Measurements from ENCODE around the gene PCDH10. TPM values are rescaled to one million over a fixed set of nuclear protein-coding genes. Genes with fewer than 3 reads are reported as not detected.
A peak's percentile ranks its signal among the peaks of the same experiment; 100 is the strongest.

The PCDH10 gene
- total RNA-seq, 1 experiment from 2014 or later: 2.5 TPM

DNA sequence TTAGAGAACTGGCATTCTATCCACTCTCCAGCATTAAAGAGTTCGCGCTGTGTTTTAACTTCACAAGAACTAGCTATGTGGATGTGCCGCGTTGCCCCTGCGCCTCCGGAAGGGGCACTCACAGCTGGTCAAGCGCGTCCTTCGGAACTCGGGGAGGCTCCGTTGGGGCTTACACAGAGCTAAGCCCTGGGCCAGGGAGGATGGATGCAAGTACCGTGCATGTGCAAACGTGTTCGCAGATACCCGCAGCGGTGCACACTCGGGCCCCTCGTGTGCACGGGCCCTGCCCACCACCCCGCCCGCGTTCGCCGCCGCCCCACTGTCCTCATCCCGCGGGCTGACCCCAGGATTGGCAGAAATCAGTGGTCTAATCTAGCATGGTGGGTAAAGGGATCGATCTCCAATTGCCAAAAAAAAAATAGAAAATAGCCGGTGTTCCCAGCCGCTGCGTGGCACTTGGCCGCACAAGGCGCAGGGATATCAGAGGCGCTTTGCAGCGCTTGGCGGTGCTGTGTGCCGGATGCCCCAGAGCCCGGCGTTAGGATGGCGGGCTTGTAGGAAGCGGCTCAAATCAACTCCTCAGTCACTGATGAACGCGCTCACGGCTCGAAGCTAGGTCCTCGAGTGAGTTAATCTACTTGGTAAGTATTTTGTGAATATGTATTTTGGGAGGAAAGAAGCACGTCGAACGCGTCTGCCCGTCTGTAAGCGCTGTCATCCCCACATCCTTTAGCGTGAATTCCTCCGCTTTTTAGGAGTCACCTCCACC, 989 bp upstream of the PCDH10 start:
- in situ Hi-C loops (cut with HindIII; ENCODE audit: low pct_unique_long_range_greater_than_20kb, low sequenced_read_pairs): no loop called here

DNA sequence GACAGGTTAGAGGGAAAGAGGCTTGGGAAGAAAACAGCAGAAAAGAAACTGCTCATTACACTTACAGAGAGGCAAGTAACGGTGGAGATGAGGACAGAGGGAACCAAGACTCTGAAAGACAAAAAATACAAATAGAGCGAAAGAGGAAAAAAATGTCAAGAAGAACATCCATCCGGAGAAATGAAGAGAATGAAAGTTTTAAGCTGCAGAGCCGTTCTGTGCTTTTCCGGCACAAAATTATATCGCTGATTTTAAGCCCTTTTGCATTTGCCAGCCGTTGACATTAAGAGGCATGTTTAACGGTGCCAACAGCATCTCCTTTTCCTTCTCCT, 236 bp downstream of the PCDH10 start:
- in situ Hi-C loops (cut with HindIII; ENCODE audit: low pct_unique_long_range_greater_than_20kb, low sequenced_read_pairs): no loop called here
- no peak for DNase-seq (ENCODE audit: low read depth)

More for the DNA sequence above, 989 bp upstream of the PCDH10 start:
- peak; percentile 50 for DNase-seq (ENCODE audit: low read depth)

DNA sequence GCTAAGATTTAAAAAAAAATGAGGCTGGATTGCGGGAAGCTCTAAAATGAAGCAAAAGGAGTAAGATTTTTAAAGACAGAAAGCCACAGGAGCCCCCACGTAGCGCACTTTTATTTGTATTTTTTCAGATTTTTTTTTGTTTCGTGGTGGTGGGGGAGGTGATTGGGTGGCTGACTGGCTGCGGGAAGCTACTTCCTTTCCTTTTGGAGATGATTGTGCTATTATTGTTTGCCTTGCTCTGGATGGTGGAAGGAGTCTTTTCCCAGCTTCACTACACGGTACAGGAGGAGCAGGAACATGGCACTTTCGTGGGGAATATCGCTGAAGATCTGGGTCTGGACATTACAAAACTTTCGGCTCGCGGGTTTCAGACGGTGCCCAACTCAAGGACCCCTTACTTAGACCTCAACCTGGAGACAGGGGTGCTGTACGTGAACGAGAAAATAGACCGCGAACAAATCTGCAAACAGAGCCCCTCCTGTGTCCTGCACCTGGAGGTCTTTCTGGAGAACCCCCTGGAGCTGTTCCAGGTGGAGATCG, 908 bp downstream of the PCDH10 start:
- in situ Hi-C loops (cut with HindIII; ENCODE audit: low pct_unique_long_range_greater_than_20kb, low sequenced_read_pairs): no loop called here
- DNase-seq (ENCODE audit: low read depth): peak; percentile 27

DNA sequence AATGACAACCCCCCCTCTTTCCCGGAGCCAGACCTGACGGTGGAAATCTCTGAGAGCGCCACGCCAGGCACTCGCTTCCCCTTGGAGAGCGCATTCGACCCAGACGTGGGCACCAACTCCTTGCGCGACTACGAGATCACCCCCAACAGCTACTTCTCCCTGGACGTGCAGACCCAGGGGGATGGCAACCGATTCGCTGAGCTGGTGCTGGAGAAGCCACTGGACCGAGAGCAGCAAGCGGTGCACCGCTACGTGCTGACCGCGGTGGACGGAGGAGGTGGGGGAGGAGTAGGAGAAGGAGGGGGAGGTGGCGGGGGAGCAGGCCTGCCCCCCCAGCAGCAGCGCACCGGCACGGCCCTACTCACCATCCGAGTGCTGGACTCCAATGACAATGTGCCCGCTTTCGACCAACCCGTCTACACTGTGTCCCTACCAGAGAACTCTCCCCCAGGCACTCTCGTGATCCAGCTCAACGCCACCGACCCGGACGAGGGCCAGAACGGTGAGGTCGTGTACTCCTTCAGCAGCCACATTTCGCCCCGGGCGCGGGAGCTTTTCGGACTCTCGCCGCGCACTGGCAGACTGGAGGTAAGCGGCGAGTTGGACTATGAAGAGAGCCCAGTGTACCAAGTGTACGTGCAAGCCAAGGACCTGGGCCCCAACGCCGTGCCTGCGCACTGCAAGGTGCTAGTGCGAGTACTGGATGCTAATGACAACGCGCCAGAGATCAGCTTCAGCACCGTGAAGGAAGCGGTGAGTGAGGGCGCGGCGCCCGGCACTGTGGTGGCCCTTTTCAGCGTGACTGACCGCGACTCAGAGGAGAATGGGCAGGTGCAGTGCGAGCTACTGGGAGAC, 1.6 kb downstream of the PCDH10 start:
- in situ Hi-C loops (cut with HindIII; ENCODE audit: low pct_unique_long_range_greater_than_20kb, low sequenced_read_pairs): no loop called here

DNA sequence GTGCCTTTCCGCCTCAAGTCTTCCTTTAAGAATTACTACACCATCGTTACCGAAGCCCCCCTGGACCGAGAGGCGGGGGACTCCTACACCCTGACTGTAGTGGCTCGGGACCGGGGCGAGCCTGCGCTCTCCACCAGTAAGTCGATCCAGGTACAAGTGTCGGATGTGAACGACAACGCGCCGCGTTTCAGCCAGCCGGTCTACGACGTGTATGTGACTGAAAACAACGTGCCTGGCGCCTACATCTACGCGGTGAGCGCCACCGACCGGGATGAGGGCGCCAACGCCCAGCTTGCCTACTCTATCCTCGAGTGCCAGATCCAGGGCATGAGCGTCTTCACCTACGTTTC, 2.2 kb downstream of the PCDH10 start:
- in situ Hi-C loops (cut with HindIII; ENCODE audit: low pct_unique_long_range_greater_than_20kb, low sequenced_read_pairs): no loop called here
- peak; percentile 55 for DNase-seq (ENCODE audit: low read depth)

More for the DNA sequence above, 1.6 kb downstream of the PCDH10 start:
- DNase-seq (ENCODE audit: low read depth): no peak

DNA sequence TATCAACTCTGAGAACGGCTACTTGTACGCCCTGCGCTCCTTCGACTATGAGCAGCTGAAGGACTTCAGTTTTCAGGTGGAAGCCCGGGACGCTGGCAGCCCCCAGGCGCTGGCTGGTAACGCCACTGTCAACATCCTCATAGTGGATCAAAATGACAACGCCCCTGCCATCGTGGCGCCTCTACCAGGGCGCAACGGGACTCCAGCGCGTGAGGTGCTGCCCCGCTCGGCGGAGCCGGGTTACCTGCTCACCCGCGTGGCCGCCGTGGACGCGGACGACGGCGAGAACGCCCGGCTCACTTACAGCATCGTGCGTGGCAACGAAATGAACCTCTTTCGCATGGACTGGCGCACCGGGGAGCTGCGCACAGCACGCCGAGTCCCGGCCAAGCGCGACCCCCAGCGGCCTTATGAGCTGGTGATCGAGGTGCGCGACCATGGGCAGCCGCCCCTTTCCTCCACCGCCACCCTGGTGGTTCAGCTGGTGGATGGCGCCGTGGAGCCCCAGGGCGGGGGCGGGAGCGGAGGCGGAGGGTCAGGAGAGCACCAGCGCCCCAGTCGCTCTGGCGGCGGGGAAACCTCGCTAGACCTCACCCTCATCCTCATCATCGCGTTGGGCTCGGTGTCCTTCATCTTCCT, 2.7 kb downstream of the PCDH10 start:
- in situ Hi-C loops (cut with HindIII; ENCODE audit: low pct_unique_long_range_greater_than_20kb, low sequenced_read_pairs): no loop called here
- DNase-seq (ENCODE audit: low read depth): peak; percentile 53

DNA sequence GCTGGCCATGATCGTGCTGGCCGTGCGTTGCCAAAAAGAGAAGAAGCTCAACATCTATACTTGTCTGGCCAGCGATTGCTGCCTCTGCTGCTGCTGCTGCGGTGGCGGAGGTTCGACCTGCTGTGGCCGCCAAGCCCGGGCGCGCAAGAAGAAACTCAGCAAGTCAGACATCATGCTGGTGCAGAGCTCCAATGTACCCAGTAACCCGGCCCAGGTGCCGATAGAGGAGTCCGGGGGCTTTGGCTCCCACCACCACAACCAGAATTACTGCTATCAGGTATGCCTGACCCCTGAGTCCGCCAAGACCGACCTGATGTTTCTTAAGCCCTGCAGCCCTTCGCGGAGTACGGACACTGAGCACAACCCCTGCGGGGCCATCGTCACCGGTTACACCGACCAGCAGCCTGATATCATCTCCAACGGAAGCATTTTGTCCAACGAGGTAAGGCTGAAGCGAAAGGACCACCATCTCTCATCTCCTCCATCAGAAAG, 3.3 kb downstream of the PCDH10 start:
- in situ Hi-C loops (cut with HindIII; ENCODE audit: low pct_unique_long_range_greater_than_20kb, low sequenced_read_pairs): no loop called here
- peak; percentile 43 for DNase-seq (ENCODE audit: low read depth)

DNA sequence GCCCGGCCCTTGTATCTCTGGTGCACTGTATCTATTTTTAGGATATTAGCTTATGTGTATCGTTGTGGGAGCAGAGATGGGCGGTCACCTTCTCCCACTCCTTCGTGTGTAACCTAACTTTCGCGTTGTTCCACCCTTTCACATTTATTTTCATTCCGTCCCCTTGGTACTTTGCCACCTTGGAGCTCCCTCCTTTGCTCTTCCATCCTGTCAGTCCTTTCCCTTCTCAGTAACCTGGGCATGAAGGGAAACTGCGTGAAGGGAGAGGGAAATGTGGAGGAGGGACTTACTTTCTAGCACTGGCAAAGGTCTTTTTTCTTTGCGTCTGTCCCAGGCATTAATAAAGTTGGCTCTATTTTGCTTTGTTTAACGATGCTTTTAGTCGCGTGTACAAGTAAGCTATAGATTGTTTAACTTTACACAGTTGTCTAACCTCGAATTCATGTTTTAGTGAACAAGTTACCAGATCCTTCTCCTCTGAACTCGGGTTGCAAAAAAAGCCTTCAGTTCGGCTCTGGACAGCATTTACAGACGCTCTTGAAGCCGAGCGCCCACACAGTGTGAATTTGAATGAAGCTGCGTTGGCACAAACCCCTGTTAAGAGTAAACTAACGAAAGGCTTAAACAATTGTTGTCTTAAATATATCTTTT, 3.9 kb downstream of the PCDH10 start:
- peak; percentile 36 for DNase-seq (ENCODE audit: low read depth)
- in situ Hi-C loops (cut with HindIII; ENCODE audit: low pct_unique_long_range_greater_than_20kb, low sequenced_read_pairs): no loop called here

DNA sequence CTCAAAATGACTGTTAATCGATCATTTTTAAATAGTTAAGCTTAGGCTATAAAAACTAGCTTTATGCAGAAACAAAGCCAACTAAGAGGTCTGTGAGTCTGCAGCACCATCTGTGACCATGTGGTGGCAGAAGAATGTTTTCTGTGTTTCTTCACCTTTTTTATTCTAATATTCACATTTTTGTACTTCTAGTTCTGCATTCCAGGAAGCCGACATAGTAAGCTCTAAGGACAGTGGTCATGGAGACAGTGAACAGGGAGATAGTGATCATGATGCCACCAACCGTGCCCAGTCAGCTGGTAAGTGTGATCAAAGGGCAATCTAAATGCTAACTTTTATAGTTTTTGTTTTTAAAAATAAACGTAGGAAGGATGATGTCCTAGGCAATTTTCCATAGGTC, 5.6 kb downstream of the PCDH10 start:
- peak; percentile 39 for DNase-seq (ENCODE audit: low read depth)
- in situ Hi-C loops (cut with HindIII; ENCODE audit: low pct_unique_long_range_greater_than_20kb, low sequenced_read_pairs): no loop called here

DNA sequence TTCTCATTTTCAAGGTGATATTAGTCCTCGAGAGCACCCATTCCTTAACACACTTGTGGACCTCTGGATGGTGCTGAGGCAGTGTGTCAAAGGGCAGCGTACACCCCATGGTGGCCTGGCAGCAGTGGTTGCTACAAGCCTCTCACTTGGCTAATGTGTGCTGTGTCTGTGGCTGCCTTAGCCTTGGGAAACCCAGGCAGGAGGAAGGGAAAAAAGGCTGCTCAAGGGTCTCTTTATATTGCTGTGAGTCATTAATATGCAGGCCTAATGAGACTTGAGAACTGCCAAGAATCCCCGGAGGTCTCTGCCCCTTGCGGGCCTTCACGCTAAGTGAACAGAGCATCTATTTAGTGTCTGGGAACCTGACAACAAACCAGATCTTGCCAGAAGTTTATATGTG, 7.0 kb downstream of the PCDH10 start:
- DNase-seq (ENCODE audit: low read depth): peak; percentile 30
- in situ Hi-C loops (cut with HindIII; ENCODE audit: low pct_unique_long_range_greater_than_20kb, low sequenced_read_pairs): no loop called here

DNA sequence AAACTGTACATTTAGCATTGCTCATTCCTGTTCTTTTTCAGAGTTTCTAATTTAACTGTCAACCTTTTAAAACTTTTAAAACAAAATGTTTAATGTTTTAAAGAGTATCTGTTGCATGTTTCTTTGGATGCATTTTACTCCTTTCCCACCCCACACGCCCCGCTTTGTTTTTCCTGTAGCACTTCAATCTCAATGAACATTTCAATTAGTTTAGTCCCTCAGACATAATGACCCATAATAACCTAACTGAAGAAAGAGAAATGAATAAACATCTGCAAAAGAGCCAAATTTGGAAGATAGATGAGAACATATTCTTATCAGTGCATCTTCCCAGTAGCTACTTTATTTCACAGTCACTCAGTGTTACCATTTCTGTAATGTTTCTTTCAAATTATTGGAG, 7.5 kb downstream of the PCDH10 start:
- no peak for DNase-seq (ENCODE audit: low read depth)
- in situ Hi-C loops (cut with HindIII; ENCODE audit: low pct_unique_long_range_greater_than_20kb, low sequenced_read_pairs): no loop called here

DNA sequence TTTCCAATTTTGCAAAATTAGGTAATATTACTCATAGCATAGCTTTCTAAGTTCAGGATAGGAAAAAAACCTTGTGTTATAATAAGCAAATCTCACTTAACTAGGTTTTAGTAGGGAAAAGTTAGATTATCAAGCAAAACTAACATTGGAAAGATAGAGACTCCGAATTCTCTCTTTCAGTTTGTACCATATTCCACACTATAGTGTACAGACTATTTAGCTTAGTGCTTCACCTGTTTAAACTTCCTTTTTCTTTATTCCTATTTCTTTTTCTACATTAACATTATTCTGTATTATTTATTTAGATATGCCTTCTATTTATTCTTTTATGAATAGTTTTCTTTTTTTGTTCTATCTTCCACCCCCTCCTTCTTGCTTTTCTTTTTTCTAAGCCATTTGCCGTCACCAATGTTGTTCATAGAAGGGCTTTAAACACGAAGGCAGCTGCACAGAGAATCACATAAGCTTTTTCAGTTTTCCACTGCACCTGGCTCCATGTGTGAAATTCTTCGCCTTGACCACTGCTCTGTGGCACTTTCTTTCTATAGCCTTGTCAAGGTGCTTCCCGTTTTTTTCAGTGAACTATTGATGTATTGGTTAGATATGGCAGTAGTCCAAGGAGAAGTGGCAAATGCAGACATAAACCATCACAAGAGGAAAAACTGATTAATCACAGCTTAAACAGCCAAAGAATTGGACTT, 8.5 kb downstream of the PCDH10 start:
- in situ Hi-C loops (cut with HindIII; ENCODE audit: low pct_unique_long_range_greater_than_20kb, low sequenced_read_pairs): no loop called here
- DNase-seq (ENCODE audit: low read depth): peak; percentile 14

DNA sequence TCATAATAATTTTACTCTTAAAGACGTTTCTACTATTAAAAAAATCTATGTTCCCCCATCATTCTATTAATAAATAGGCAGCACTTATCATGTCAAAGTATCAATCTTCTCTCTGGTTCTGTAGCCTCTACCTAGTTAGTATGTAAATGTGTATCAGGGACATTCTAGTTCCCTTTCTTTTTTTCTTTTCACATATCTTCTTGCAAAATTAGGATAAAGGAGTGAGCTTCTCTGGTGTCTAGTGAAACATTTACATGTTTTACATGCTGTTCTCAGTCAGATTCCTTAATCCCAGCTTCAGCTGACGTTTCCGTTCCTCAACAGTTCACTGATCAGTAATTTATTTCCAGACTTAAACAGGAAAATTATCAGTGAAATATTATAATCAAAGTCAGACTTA, 11.8 kb downstream of the PCDH10 start:
- DNase-seq (ENCODE audit: low read depth): no peak
- in situ Hi-C loops (cut with HindIII; ENCODE audit: low pct_unique_long_range_greater_than_20kb, low sequenced_read_pairs): no loop called here

DNA sequence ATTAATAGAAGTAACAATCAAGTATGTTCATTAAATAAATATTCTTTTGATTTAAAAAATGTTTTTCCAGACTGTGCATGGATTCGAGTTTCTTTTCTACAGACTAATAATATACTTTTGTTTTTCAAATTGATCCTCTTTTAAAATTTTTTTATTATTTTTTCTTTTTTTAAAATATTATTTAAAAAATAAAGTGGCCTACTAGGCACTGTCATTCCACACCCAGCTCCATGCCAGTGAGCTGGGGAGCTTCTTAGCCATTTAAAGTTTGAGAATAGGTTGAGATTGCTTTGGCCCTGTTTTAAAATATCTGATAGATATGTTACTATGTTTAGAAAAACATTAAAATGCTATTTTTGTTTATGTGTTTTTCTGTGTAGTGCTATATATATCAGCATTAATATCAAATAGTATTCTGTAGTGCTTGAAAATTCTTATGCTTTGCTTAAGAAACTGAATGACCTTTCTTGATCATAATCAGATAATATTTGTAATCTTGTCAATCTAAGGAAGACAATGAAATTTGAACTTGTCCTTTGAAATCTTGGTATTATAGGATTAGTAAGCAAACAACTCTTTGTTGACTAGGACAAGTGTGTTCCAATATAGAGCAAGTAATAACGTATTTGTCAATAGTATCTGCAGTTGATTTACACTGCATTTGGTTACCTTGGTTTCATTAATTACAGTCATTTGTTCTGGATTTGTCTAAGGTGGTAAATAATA, 12.6 kb downstream of the PCDH10 start:
- in situ Hi-C loops (cut with HindIII; ENCODE audit: low pct_unique_long_range_greater_than_20kb, low sequenced_read_pairs): no loop called here
- DNase-seq (ENCODE audit: low read depth): no peak

DNA sequence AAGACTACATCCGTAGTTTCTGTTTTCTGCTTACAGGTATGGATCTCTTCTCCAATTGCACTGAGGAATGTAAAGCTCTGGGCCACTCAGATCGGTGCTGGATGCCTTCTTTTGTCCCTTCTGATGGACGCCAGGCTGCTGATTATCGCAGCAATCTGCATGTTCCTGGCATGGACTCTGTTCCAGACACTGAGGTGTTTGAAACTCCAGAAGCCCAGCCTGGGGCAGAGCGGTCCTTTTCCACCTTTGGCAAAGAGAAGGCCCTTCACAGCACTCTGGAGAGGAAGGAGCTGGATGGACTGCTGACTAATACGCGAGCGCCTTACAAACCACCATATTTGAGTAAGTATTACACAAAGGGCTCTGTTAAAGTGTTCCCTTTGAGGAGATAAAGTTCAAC, 13.8 kb downstream of the PCDH10 start:
- DNase-seq (ENCODE audit: low read depth): peak; percentile 12
- in situ Hi-C loops (cut with HindIII; ENCODE audit: low pct_unique_long_range_greater_than_20kb, low sequenced_read_pairs): no loop called here

DNA sequence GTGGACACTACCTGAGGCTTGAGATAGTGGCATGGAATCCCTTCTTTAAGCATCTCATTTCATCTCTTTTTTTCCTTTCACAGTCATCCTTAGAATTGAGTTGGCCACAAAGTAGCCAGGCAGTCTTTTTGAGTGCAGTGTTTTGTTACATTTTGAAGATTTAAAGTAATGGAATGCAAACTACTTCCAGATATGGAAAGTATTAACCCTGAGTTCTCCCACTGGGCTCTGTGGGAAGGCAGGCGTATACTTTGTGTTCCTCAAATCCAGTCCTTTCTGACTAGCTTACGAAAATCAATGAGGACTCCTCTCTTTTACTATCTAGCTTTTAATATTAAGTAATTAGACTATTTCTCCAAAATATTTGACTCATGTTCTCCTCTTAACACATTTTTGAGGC, 29.9 kb downstream of the PCDH10 start:
- in situ Hi-C loops (cut with HindIII; ENCODE audit: low pct_unique_long_range_greater_than_20kb, low sequenced_read_pairs): no loop called here

DNA sequence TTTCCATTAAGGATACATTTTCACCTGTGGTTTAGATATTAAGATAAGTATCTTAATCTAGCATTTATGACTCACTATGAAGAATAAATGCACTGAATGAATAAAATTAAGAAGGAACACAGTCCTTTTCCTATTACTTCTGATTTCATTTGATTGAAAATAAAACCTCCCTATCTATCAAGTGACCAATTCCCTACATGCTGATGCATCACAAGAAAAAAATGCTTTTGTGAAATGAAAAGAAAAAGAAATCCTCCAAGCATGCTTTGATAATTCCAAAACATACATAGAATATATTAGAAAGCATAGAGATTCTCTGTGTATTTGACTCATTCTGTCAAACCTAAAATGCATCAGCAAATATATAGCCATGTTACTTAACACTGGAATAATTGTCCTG, 37.1 kb downstream of the PCDH10 start:
- DNase-seq (ENCODE audit: low read depth): no peak
- in situ Hi-C loops (cut with HindIII; ENCODE audit: low pct_unique_long_range_greater_than_20kb, low sequenced_read_pairs): no loop called here

More for the DNA sequence above, 29.9 kb downstream of the PCDH10 start:
- DNase-seq (ENCODE audit: low read depth): no peak
